Hepatocyte (in vitro differentiated cells): Measurements from ENCODE around the gene COA3. TPM values are rescaled to one million over a fixed set of nuclear protein-coding genes. Genes with fewer than 3 reads are reported as not detected.

Experiments
- DNase-seq: peaks from one replicate; pipeline ENCODE4 v3.0.0-alpha.2; 2016; ENCODE audit warnings: low spot score
- H2AFZ ChIP-seq: fragments of 200-600 bp; sonication (generic); 2 replicates; pipeline ENCODE4 v1.6.0; 2016; ENCODE audit warnings: antibody characterized with exemption, mild to moderate bottlenecking
- H3K27ac ChIP-seq: fragments of 200-600 bp; sonication (generic); 2 replicates; pipeline ENCODE4 v1.5.1; 2016; ENCODE audit warnings: mild to moderate bottlenecking
- H3K27me3 ChIP-seq: fragments of 200-600 bp; sonication (generic); 2 replicates; pipeline ENCODE4 v1.6.1; 2016
- H3K36me3 ChIP-seq: fragments of 200-600 bp; sonication (generic); replicated peaks from 2 replicates; pipeline ENCODE4 v1.5.1; 2016; ENCODE audit warnings: low read depth; ENCODE audit not compliant: insufficient read depth
- H3K4me1 ChIP-seq: fragments of 200-600 bp; sonication (generic); 2 replicates; pipeline ENCODE4 v1.5.1; 2016; ENCODE audit warnings: mild to moderate bottlenecking, moderate library complexity; ENCODE audit not compliant: insufficient read depth
- H3K4me2 ChIP-seq: fragments of 200-600 bp; sonication (generic); 2 replicates; pipeline ENCODE4 v1.6.0; 2016
- H3K4me3 ChIP-seq: fragments of 200-600 bp; sonication (generic); 2 replicates; pipeline ENCODE4 v1.5.1; 2016; ENCODE audit warnings: mild to moderate bottlenecking
- H3K79me2 ChIP-seq: fragments of 200-600 bp; sonication (generic); 2 replicates; pipeline ENCODE4 v1.6.0; 2017; ENCODE audit warnings: mild to moderate bottlenecking
- H3K9me2 ChIP-seq: fragments of 200-600 bp; sonication (generic); replicated peaks from 2 replicates; pipeline ENCODE4 v1.6.0; 2017; ENCODE audit warnings: mild to moderate bottlenecking; ENCODE audit not compliant: insufficient read depth
- H3K9me3 ChIP-seq: fragments of 200-600 bp; sonication (generic); 2 replicates; pipeline ENCODE4 v1.5.1; 2016; ENCODE audit warnings: low read depth, mild to moderate bottlenecking
- H4K20me1 ChIP-seq: fragments of 200-600 bp; sonication (generic); 2 replicates; pipeline ENCODE4 v1.6.0; 2016; ENCODE audit warnings: mild to moderate bottlenecking; ENCODE audit not compliant: insufficient read depth, poor library complexity, severe bottlenecking
- CTCF ChIP-seq: fragments of 200-600 bp; sonication (generic); IDR thresholded peaks from 2 replicates; pipeline ENCODE4 v1.5.1; 2016; ENCODE audit warnings: antibody characterized with exemption, mild to moderate bottlenecking; ENCODE audit not compliant: poor library complexity
- EZH2 ChIP-seq: fragments of 200-600 bp; sonication (generic); IDR thresholded peaks from 2 replicates; pipeline ENCODE4 v1.6.1; 2016; ENCODE audit warnings: antibody characterized with exemption, mild to moderate bottlenecking, borderline replicate concordance
- EZH2phosphoT487 ChIP-seq: fragments of 200-600 bp; sonication (generic); IDR thresholded peaks from one replicate; pipeline ENCODE4 v1.6.1; 2018; ENCODE audit warnings: antibody characterized with exemption, mild to moderate bottlenecking, low read depth, moderate library complexity; ENCODE audit not compliant: unreplicated experiment, severe bottlenecking
- WGBS: methylation state at CpG from one replicate; pipeline ENCODE4 v1.1.6; 2016; ENCODE audit warnings: low lambda C conversion rate; ENCODE audit errors: missing lambda C conversion rate; 5-methylcytosine and 5-hydroxymethylcytosine counted together
- polyA plus RNA-seq: library from polyadenylated mRNA; unstranded; fragments of >200 nt; fragmentation: Nextera tagmentation; extraction: Ambion mirVana; gene quantifications from 2 replicates; pipeline ENCODE4 v1.2.1, GENCODE V29; 2016
- total RNA-seq: library from RNA; depleted of rRNA; stranded (reverse); fragments of >200 nt; gene quantifications from 2 replicates; pipeline ENCODE4 v1.2.3, GENCODE V29; 2014

Gene COA3
- total and polyA plus RNA-seq, 2 experiments from 2014 or later: 117 to 252 TPM

GRCh38 chr17:42751628-42752027 lies 46.9 kb downstream of the COA3 start:
- H4K20me1 ChIP-seq: no peaks in the 10 kb centered on the region
- no peaks in the 10 kb centered on the region for H3K4me1 ChIP-seq
- no peak overlapping the region for H3K4me3 ChIP-seq
- 65% methylated on average over 7 of the region's 7 CpGs for WGBS
- H3K4me2 ChIP-seq: no peak overlapping the region
- H3K27me3 ChIP-seq: no peaks in the 10 kb centered on the region
- H3K27ac ChIP-seq: no peak overlapping the region
- H2AFZ ChIP-seq: no peak overlapping the region
- DNase-seq: no peak
- H3K79me2 ChIP-seq: no peaks in the 10 kb centered on the region
- H3K36me3 ChIP-seq: no peaks in the 10 kb centered on the region
- H3K9me3 ChIP-seq: no peaks in the 10 kb centered on the region
- no peaks in the 10 kb centered on the region for H3K9me2 ChIP-seq
- TF ChIP-seq EZH2phosphoT487 (no peak), EZH2 (no peak), CTCF (no peak)

GRCh38 chr17:42750739-42751344 lies 47.7 kb downstream of the COA3 start:
- Histone ChIP-seq H3K9me3 (no peaks in the 10 kb centered on the region), H3K27me3 (no peaks in the 10 kb centered on the region), H3K4me2 (no peak overlapping the region), H4K20me1 (no peaks in the 10 kb centered on the region), H3K4me3 (no peak overlapping the region), H3K79me2 (no peaks in the 10 kb centered on the region), H2AFZ (no peak overlapping the region), H3K9me2 (no peaks in the 10 kb centered on the region), H3K4me1 (no peaks in the 10 kb centered on the region), H3K27ac (no peak overlapping the region), H3K36me3 (no peaks in the 10 kb centered on the region)
- WGBS: 50% methylated on average over 3 of the region's 3 CpGs
- DNase-seq: no peak
- no peak for TF ChIP-seq CTCF
- no peak for TF ChIP-seq EZH2phosphoT487
- no peak for TF ChIP-seq EZH2

- Histone ChIP-seq H3K27me3 (no peaks in the 10 kb centered on the region), H4K20me1 (no peaks in the 10 kb centered on the region), H3K9me2 (no peaks in the 10 kb centered on the region), H3K4me2 (no peak overlapping the region), H3K79me2 (no peaks in the 10 kb centered on the region), H3K9me3 (no peaks in the 10 kb centered on the region), H3K27ac (no peak overlapping the region), H2AFZ (no peak overlapping the region), H3K36me3 (no peaks in the 10 kb centered on the region), H3K4me1 (no peaks in the 10 kb centered on the region), H3K4me3 (no peak overlapping the region)
- WGBS: 76% methylated on average over 11 of the region's 11 CpGs
- DNase-seq: no peak
- TF ChIP-seq EZH2phosphoT487 (no peak), EZH2 (no peak), CTCF (no peak)
These were observed 49.4 kb downstream of the COA3 start for GRCh38 chr17:42748908-42749798.
